Measurements from ENCODE around the gene KIF15. TPM values are rescaled to one million over a fixed set of nuclear protein-coding genes. Genes with fewer than 3 reads are reported as not detected.

Gene KIF15
- total RNA-seq = 1 to 10 TPM; 1.1 to 4.8 (median 2.1) TPM

DNA sequence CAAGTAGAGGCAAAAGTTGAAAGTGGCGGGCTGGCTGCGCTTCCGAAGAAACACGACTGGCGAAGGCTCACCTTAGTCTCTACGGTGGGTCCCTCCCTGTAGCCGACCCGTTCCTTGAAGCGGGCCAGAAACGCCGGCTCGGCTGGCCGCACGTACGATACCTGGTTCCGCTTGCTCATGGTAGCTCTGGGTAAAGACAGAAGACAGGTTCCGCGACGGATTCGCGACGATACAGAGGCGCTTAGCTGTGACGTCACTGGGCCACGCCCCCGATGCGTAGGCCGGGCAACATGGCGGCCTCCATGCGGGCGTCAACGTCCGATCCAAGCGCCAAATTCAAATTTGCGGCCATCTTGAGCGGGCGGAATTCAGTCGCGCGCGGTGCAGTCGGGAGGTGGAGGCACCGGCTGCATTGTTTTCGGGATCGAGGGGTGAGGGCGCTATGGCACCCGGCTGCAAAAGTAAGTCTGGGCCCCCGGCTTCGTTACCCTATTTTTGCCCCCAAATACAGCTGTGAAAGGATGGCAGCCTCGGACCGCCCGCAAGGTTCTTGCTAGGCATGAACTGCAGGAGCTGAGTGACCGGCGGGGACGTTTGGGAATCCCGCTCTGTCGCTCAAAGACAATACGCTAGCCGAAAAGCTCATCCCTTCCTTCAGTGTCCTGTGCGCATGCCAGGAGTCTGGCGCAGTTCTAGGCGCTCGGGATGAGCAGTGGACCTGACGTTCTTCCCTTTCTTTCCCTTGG lies at the start of gene KIF15, which contains the start of gene KIAA1143:
TSS of gene KIF15 (plus strand) at position 371 of the 746 bp plus-strand sequence. CDS start at position 443, 72 bp downstream.
TSS of gene KIAA1143 (minus strand) at position 196 of the 746 bp plus-strand sequence. CDS start at position 179, 17 bp downstream.
- Histone ChIP-seq H3K9me3 (no peaks in the 10 kb centered on the region), H3K27ac (peak within 1 kb of the TSS; percentile 7), H3K4me3 (peak within 1 kb of the TSS; percentile 59), H3K27me3 (no peaks in the 10 kb centered on the region), H3K4me1 (peaks cover 14% of the 10 kb centered on the region), H3K36me3 (no peaks in the 10 kb centered on the region)
- DNase-seq (ENCODE audit: low spot score in 2 of 2) = peak; percentile 97 to 98
- TF ChIP-seq CTCF (IDR thresholded peaks at IDR 0.05) = no peak
- TF ChIP-seq EP300 (IDR thresholded peaks at IDR 0.05) = no peak
- TF ChIP-seq POLR2A (IDR thresholded peaks at IDR 0.05) = peak in 1 of 2 donors; percentile 50
- peak in 2 of 3 donors; percentile 92 to 100 for TF ChIP-seq POLR2AphosphoS5 (IDR thresholded peaks at IDR 0.05)
- under 1% methylated on average over 33 of the region's 64 CpGs for WGBS

DNA sequence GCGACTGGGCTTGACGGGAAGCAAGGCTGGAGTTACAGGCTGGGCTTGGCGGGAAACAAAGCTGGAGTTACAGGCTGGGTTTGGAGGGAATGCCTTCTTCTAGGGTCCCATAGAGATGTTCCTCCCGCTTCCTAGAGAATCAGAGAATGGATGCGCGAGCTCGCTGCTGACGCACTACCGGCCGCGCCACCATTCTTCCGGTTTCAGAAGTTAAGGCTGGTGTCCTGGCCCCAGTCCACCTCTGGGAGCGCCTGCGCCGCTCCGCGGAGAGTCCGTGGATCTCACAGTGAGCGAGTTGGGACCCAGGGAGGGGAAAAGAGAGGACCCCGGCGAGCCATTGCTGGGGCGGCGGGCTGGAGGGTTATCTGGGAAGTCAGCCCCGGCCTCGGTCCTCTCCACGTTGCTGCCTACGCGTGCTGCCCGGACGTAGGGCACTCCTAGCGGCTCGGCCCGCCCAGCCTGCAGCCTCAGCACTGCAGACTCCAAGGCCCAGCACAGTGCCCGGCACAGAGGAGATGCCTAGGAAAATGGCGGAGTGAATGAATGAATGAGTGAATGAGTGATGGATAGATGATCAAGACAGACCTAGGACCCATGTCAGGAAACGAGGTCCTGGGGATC lies 49.0 kb upstream of the KIF15 start, which contains the start of gene ZNF502:
TSS of gene ZNF502 (plus strand) at position 206 of the 621 bp plus-strand sequence. CDS start 7,602 bp downstream, outside the sequence.
- H3K9me3 ChIP-seq = no peaks in the 10 kb centered on the region

DNA sequence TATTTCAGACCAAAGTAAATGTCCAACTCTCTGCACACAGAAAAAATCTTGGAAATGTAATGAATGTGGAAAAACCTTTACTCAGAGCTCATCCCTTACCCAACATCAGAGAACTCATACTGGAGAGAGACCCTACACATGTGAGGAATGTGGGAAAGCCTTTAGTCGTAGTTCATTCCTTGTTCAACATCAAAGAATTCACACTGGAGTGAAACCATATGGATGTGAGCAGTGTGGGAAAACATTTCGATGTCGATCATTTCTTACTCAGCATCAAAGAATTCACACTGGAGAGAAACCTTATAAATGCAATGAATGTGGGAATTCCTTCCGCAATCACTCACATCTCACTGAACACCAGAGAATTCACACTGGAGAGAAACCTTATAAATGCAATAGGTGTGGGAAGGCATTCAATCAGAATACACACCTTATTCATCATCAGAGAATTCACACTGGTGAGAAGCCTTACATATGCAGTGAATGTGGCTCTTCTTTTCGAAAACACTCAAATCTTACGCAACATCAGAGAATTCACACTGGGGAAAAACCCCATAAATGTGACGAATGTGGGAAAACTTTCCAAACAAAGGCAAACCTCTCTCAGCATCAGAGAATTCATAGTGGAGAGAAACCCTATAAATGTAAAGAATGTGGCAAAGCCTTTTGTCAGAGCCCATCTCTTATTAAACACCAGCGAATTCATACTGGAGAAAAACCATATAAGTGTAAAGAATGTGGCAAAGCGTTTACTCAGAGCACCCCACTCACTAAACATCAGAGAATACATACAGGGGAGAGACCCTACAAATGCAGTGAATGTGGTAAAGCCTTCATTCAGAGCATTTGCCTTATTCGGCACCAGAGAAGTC lies 40.1 kb upstream of the KIF15 start:
- WGBS = 98% methylated on average over 10 of the region's 10 CpGs
- no peak for TF ChIP-seq EP300 (IDR thresholded peaks at IDR 0.05)
- no peak for TF ChIP-seq POLR2AphosphoS5 (IDR thresholded peaks at IDR 0.05)
- TF ChIP-seq CTCF (IDR thresholded peaks at IDR 0.05) = no peak
- no peak for TF ChIP-seq POLR2A (IDR thresholded peaks at IDR 0.05)
- no peaks in the 10 kb centered on the region for H3K27me3 ChIP-seq

More for the DNA sequence above, 49.0 kb upstream of the KIF15 start, which contains the start of gene ZNF502:
- Histone ChIP-seq H3K4me1 (peaks cover 5% of the 10 kb centered on the region), H3K4me3 (peak within 1 kb of the TSS; percentile 90), H3K36me3 (peaks cover 5% of the 10 kb centered on the region), H3K27me3 (peaks cover 16% of the 10 kb centered on the region), H3K27ac (peak within 1 kb of the TSS; percentile 38)
- WGBS = under 1% methylated on average over 31 of the region's 36 CpGs
- peak; percentile 86 to 87 for DNase-seq (ENCODE audit: low spot score in 2 of 2)
- peak; percentile 16 to 29 for TF ChIP-seq CTCF (IDR thresholded peaks at IDR 0.05)
- no peak for TF ChIP-seq POLR2A (IDR thresholded peaks at IDR 0.05)

DNA sequence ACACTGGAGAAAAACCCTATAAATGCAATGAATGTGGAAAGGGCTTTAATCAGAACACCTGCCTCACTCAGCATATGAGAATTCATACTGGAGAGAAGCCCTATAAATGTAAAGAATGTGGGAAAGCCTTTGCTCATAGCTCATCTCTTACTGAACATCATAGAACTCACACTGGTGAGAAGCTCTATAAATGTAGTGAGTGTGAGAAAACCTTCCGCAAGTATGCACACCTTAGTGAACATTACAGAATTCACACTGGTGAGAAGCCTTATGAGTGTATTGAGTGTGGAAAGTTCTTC lies 39.5 kb upstream of the KIF15 start:
- Histone ChIP-seq H3K27ac (no peak overlapping the region), H3K4me1 (no peaks in the 10 kb centered on the region), H3K9me3 (peaks cover 69% of the 10 kb centered on the region), H3K36me3 (peaks cover 49% of the 10 kb centered on the region), H3K27me3 (no peaks in the 10 kb centered on the region), H3K4me3 (no peak overlapping the region)
- WGBS = 100% methylated on average over 1 of the region's 1 CpG
- TF ChIP-seq POLR2AphosphoS5 (IDR thresholded peaks at IDR 0.05) (no peak), EP300 (IDR thresholded peaks at IDR 0.05) (no peak), CTCF (IDR thresholded peaks at IDR 0.05) (no peak), POLR2A (IDR thresholded peaks at IDR 0.05) (no peak)
- no peak for DNase-seq (ENCODE audit: low spot score in 2 of 2)

More for the DNA sequence above, 40.1 kb upstream of the KIF15 start:
- H3K27ac ChIP-seq = no peak overlapping the region
- no peak overlapping the region for H3K4me3 ChIP-seq
- DNase-seq (ENCODE audit: low spot score in 2 of 2) = no peak
- peaks cover 64% of the 10 kb centered on the region for H3K9me3 ChIP-seq
- H3K4me1 ChIP-seq = no peaks in the 10 kb centered on the region
- H3K36me3 ChIP-seq = peaks cover 49% of the 10 kb centered on the region

Data from suprapubic skin (tissue), 4 donors.